ENCODE data around the gene SLC26A8.

The SLC26A8 gene

DNA sequence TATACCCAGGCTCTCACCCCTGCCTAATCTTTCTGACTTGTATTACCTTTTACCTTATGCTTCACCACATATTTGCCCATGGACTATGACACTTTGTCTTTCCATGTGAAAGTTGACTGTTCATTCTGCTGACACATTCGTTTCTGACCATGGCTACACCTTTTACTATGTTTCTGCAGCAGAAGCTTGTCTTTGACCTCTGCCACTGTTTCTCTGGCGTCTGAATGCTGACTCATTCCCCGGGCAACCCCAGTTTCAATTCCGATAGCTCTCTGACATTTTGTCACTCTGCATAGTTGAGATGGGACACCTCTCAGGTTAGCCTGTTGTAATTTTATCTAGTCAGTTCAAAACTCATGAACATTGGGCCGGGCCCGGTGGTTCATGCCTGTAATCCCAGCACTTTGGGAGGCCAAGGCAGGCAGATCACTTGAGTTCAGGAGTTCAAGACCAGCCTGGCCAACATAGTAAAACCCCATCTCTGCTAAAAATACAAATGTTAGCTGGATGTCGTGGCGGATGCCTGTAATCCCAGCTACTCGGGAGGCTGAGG, 50.7 kb downstream of the SLC26A8 start:
- Histone ChIP-seq H3K4me3 (ENCODE audit: low read depth in 1 of 2, low read length in 2 of 2) (no peak overlapping the region), H3K9me3 (ENCODE audit: control insufficient read depth in 1 of 2, low read length in 2 of 2) (no peaks in the 10 kb centered on the region), H3K27me3 (ENCODE audit: control insufficient read depth in 1 of 2, insufficient read depth in 2 of 2, low read length in 2 of 2) (no peaks in the 10 kb centered on the region), H3K4me1 (ENCODE audit: control insufficient read depth in 1 of 2, insufficient read depth in 2 of 2, low read length in 2 of 2) (peaks cover 3 to 7% of the 10 kb centered on the region in 2 donors), H3K36me3 (ENCODE audit: control insufficient read depth in 1 of 2, insufficient read depth in 2 of 2, low read length in 2 of 2) (no peaks in the 10 kb centered on the region), H3K27ac (ENCODE audit: low read depth, low read length) (no peak overlapping the region), H3K9ac (ENCODE audit: low read depth in 1 of 2, low read length in 2 of 2) (no peak overlapping the region)

DNA sequence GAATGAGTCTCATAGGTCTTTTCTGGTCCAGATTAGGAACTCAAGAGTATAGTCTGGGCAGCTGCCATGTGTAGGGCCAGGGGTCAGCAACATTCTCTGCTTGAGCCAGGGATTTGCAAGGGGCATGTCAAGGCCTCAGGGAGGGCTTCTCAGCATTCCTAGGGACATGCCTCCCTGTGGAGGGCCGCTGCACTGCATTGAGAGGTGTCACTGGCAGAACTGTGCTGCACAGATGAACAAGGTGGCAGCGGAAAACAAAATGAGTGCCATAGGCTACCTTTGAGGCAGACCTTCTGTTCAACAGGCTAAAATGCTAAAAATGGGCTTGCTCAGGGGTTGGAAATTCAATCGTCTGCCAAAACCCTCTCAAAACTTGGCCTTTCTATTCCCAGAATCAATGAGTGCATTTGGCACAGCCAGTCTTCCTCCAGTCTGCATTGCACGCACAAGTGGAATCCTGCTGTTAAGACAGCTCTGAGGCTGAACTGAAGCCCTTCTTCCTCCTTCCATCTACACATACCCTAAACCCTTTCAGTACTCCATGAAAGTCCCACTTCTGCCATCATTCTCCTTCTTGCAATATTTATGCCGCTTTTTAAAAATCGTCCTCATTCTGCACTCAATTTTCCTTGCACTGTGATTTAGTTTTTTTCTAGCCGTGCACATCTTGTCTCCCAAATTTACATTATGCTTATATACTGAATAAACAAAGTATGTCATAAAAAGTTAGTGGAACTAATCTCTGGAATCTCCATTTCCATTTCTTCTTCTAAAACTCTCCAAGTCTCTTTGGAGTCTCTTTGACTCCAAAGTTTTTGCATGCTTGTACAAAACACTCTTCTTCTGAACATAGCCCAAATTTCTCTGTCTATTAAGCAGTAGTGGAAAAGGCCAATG, 51.7 kb downstream of the SLC26A8 start:
- Histone ChIP-seq H3K4me3 (ENCODE audit: low read depth in 1 of 2, low read length in 2 of 2) (no peak overlapping the region), H3K27me3 (ENCODE audit: control insufficient read depth in 1 of 2, insufficient read depth in 2 of 2, low read length in 2 of 2) (no peaks in the 10 kb centered on the region), H3K9me3 (ENCODE audit: control insufficient read depth in 1 of 2, low read length in 2 of 2) (no peaks in the 10 kb centered on the region), H3K36me3 (ENCODE audit: control insufficient read depth in 1 of 2, insufficient read depth in 2 of 2, low read length in 2 of 2) (no peaks in the 10 kb centered on the region), H3K9ac (ENCODE audit: low read depth in 1 of 2, low read length in 2 of 2) (no peak overlapping the region), H3K4me1 (ENCODE audit: control insufficient read depth in 1 of 2, insufficient read depth in 2 of 2, low read length in 2 of 2) (peaks cover 3 to 7% of the 10 kb centered on the region in 2 donors), H3K27ac (ENCODE audit: low read depth, low read length) (no peak overlapping the region)

- Histone ChIP-seq H3K9me3 (ENCODE audit: control insufficient read depth in 1 of 2, low read length in 2 of 2) (no peaks in the 10 kb centered on the region), H3K4me3 (ENCODE audit: low read depth in 1 of 2, low read length in 2 of 2) (no peak overlapping the region), H3K9ac (ENCODE audit: low read depth in 1 of 2, low read length in 2 of 2) (no peak overlapping the region), H3K36me3 (ENCODE audit: control insufficient read depth in 1 of 2, insufficient read depth in 2 of 2, low read length in 2 of 2) (no peaks in the 10 kb centered on the region), H3K27ac (ENCODE audit: low read depth, low read length) (no peak overlapping the region), H3K27me3 (ENCODE audit: control insufficient read depth in 1 of 2, insufficient read depth in 2 of 2, low read length in 2 of 2) (no peaks in the 10 kb centered on the region), H3K4me1 (ENCODE audit: control insufficient read depth in 1 of 2, insufficient read depth in 2 of 2, low read length in 2 of 2) (peaks cover 7 to 9% of the 10 kb centered on the region in 2 donors)
Measured at GRCh38 chr6:35970181-35970580, 54.3 kb downstream of the SLC26A8 start.

- Histone ChIP-seq H3K27ac (ENCODE audit: low read depth, low read length) (no peak overlapping the region), H3K27me3 (ENCODE audit: control insufficient read depth in 1 of 2, insufficient read depth in 2 of 2, low read length in 2 of 2) (no peaks in the 10 kb centered on the region), H3K4me3 (ENCODE audit: low read depth in 1 of 2, low read length in 2 of 2) (no peak overlapping the region), H3K4me1 (ENCODE audit: control insufficient read depth in 1 of 2, insufficient read depth in 2 of 2, low read length in 2 of 2) (peaks cover 7 to 9% of the 10 kb centered on the region in 2 donors), H3K9me3 (ENCODE audit: control insufficient read depth in 1 of 2, low read length in 2 of 2) (no peaks in the 10 kb centered on the region), H3K36me3 (ENCODE audit: control insufficient read depth in 1 of 2, insufficient read depth in 2 of 2, low read length in 2 of 2) (no peaks in the 10 kb centered on the region), H3K9ac (ENCODE audit: low read depth in 1 of 2, low read length in 2 of 2) (no peak overlapping the region)
Measured at GRCh38 chr6:35969646-35970045, 54.8 kb downstream of the SLC26A8 start.

GRCh38 chr6:35968821-35969220, 55.6 kb downstream of the SLC26A8 start:
- no peak overlapping the region for H3K27ac ChIP-seq (ENCODE audit: low read depth, low read length)
- no peak overlapping the region for H3K9ac ChIP-seq (ENCODE audit: low read depth in 1 of 2, low read length in 2 of 2)
- H3K4me3 ChIP-seq (ENCODE audit: low read depth in 1 of 2, low read length in 2 of 2) = no peak overlapping the region
- H3K9me3 ChIP-seq (ENCODE audit: control insufficient read depth in 1 of 2, low read length in 2 of 2) = no peaks in the 10 kb centered on the region
- no peaks in the 10 kb centered on the region for H3K27me3 ChIP-seq (ENCODE audit: control insufficient read depth in 1 of 2, insufficient read depth in 2 of 2, low read length in 2 of 2)
- peaks cover 7 to 9% of the 10 kb centered on the region in 2 donors for H3K4me1 ChIP-seq (ENCODE audit: control insufficient read depth in 1 of 2, insufficient read depth in 2 of 2, low read length in 2 of 2)
- no peaks in the 10 kb centered on the region for H3K36me3 ChIP-seq (ENCODE audit: control insufficient read depth in 1 of 2, insufficient read depth in 2 of 2, low read length in 2 of 2)

GRCh38 chr6:35967076-35967774, 57.2 kb downstream of the SLC26A8 start:
- Histone ChIP-seq H3K27me3 (ENCODE audit: control insufficient read depth in 1 of 2, insufficient read depth in 2 of 2, low read length in 2 of 2) (no peaks in the 10 kb centered on the region), H3K36me3 (ENCODE audit: control insufficient read depth in 1 of 2, insufficient read depth in 2 of 2, low read length in 2 of 2) (no peaks in the 10 kb centered on the region), H3K27ac (ENCODE audit: low read depth, low read length) (no peak overlapping the region), H3K9ac (ENCODE audit: low read depth in 1 of 2, low read length in 2 of 2) (no peak overlapping the region), H3K4me3 (ENCODE audit: low read depth in 1 of 2, low read length in 2 of 2) (no peak overlapping the region), H3K9me3 (ENCODE audit: control insufficient read depth in 1 of 2, low read length in 2 of 2) (no peaks in the 10 kb centered on the region), H3K4me1 (ENCODE audit: control insufficient read depth in 1 of 2, insufficient read depth in 2 of 2, low read length in 2 of 2) (peaks cover 0 to 6% of the 10 kb centered on the region in 2 donors)

DNA sequence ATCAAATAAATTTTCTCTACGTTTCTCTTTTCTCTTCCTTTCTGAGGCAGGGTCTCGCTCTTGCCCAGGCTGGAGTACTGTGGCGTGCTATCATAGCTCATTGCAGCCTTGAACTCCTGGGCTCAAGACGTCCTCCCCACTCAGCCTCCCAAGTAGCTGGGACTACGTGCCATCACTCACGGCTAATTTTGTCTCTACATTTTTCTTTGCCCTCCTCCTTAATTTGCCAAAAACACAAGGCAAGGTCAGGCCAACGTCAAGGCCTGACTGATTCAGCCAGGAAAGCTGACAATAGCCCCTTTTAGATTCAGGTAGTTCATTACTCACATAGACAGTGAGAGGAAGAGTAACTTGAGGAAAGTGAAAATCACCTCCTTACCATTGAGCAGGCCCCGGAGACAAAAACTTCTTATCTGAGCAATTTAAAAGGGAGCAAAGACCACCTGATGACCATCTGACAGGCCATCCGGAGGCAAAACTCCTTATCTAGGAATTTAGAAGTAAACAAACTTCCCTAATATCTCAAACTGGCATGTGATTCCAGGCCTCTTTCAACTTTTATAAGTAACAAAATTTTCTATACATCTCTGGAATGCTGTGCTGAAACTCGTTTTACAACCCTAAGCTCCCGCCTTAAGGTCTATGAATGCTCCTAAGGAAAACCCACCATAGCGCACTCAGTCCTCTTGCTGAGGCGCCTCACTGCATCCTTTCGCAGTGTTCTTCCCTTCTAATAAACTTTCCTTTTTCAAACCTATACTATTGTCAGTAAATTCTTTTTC, 61.5 kb downstream of the SLC26A8 start:
- Histone ChIP-seq H3K9me3 (ENCODE audit: control insufficient read depth in 1 of 2, low read length in 2 of 2) (no peaks in the 10 kb centered on the region), H3K4me3 (ENCODE audit: low read depth in 1 of 2, low read length in 2 of 2) (no peak overlapping the region), H3K36me3 (ENCODE audit: control insufficient read depth in 1 of 2, insufficient read depth in 2 of 2, low read length in 2 of 2) (no peaks in the 10 kb centered on the region), H3K9ac (ENCODE audit: low read depth in 1 of 2, low read length in 2 of 2) (no peak overlapping the region), H3K27ac (ENCODE audit: low read depth, low read length) (no peak overlapping the region), H3K27me3 (ENCODE audit: control insufficient read depth in 1 of 2, insufficient read depth in 2 of 2, low read length in 2 of 2) (peaks cover 0 to 4% of the 10 kb centered on the region in 2 donors), H3K4me1 (ENCODE audit: control insufficient read depth in 1 of 2, insufficient read depth in 2 of 2, low read length in 2 of 2) (peaks cover 0 to 6% of the 10 kb centered on the region in 2 donors)

DNA sequence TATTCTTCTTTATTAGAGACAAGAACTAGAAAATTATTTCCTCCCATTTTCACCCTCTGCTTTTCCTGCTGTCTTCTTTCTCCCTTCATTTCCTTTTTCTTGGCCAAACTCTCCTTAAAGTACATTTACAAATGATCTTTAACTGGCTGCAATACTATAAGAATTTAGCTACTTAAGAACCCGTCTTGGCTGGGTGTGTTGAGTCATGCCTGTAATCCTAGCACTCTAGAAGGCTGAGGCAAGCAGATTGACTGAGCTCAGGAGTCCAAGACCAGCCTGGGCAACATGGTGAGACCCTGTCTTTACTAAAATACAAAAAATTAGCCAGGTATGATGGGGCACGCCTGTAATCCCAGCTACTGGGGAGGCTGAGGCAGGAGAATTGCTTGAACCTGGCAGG, 64.3 kb downstream of the SLC26A8 start:
- Histone ChIP-seq H3K27ac (ENCODE audit: low read depth, low read length) (no peak overlapping the region), H3K4me1 (ENCODE audit: control insufficient read depth in 1 of 2, insufficient read depth in 2 of 2, low read length in 2 of 2) (no peaks in the 10 kb centered on the region), H3K9me3 (ENCODE audit: control insufficient read depth in 1 of 2, low read length in 2 of 2) (no peaks in the 10 kb centered on the region), H3K4me3 (ENCODE audit: low read depth in 1 of 2, low read length in 2 of 2) (no peak overlapping the region), H3K36me3 (ENCODE audit: control insufficient read depth in 1 of 2, insufficient read depth in 2 of 2, low read length in 2 of 2) (no peaks in the 10 kb centered on the region), H3K27me3 (ENCODE audit: control insufficient read depth in 1 of 2, insufficient read depth in 2 of 2, low read length in 2 of 2) (peaks cover 0 to 4% of the 10 kb centered on the region in 2 donors), H3K9ac (ENCODE audit: low read depth in 1 of 2, low read length in 2 of 2) (no peak overlapping the region)

GRCh38 chr6:35955970-35956369, 68.5 kb downstream of the SLC26A8 start:
- Histone ChIP-seq H3K9ac (ENCODE audit: low read depth in 1 of 2, low read length in 2 of 2) (no peak overlapping the region), H3K27ac (ENCODE audit: low read depth, low read length) (no peak overlapping the region), H3K27me3 (ENCODE audit: control insufficient read depth in 1 of 2, insufficient read depth in 2 of 2, low read length in 2 of 2) (peaks cover 0 to 4% of the 10 kb centered on the region in 2 donors), H3K4me1 (ENCODE audit: control insufficient read depth in 1 of 2, insufficient read depth in 2 of 2, low read length in 2 of 2) (peaks cover 0 to 8% of the 10 kb centered on the region in 2 donors), H3K9me3 (ENCODE audit: control insufficient read depth in 1 of 2, low read length in 2 of 2) (no peaks in the 10 kb centered on the region), H3K36me3 (ENCODE audit: control insufficient read depth in 1 of 2, insufficient read depth in 2 of 2, low read length in 2 of 2) (no peaks in the 10 kb centered on the region), H3K4me3 (ENCODE audit: low read depth in 1 of 2, low read length in 2 of 2) (no peak overlapping the region)
